ENCODE data around the gene WDR93.

The WDR93 gene

DNA sequence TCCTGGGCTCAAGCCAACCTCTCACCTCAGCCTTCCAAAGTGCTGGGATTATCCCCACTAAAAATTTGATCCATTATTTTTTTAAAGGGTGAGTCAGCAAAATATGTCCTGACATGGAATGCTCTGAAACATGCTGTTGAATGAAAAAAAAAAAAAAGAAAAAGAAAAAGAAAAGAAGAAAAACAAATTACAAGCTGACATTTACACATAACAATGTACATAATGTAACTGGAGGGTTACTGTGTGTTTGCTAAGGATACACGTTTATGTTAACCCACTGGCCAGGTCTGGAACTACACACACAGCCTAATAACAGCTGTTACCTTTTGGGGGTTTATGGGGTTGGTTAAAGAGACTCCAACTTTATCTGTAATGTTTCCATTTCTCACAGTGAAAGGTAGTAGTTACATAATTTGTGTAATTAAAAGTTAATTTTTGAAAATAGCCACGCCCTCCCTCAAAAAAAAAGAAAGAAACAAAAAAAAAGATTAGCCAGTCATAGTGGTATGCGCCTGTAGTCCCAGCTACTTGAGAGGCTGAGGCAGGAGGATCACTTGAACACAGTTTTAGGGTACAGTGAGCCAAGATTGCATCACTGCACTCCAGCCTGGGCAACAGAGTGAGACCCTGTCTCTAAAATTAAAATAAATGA, 82.4 kb downstream of the WDR93 start:
- H3K4me3 ChIP-seq (ENCODE audit: low read depth, low read length) = no peak overlapping the region
- TF ChIP-seq POLR2A (IDR thresholded peaks at IDR 0.05; ENCODE audit: extremely low read depth, insufficient read length) = no peak
- TF ChIP-seq, protein P1, sequence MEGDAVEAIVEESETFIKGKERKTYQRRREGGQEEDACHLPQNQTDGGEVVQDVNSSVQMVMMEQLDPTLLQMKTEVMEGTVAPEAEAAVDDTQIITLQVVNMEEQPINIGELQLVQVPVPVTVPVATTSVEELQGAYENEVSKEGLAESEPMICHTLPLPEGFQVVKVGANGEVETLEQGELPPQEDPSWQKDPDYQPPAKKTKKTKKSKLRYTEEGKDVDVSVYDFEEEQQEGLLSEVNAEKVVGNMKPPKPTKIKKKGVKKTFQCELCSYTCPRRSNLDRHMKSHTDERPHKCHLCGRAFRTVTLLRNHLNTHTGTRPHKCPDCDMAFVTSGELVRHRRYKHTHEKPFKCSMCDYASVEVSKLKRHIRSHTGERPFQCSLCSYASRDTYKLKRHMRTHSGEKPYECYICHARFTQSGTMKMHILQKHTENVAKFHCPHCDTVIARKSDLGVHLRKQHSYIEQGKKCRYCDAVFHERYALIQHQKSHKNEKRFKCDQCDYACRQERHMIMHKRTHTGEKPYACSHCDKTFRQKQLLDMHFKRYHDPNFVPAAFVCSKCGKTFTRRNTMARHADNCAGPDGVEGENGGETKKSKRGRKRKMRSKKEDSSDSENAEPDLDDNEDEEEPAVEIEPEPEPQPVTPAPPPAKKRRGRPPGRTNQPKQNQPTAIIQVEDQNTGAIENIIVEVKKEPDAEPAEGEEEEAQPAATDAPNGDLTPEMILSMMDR (IDR thresholded peaks at IDR 0.05; ENCODE audit: low read depth, low read length) = peak; percentile 22
- no peak for DNase-seq (ENCODE audit: low read depth)

DNA sequence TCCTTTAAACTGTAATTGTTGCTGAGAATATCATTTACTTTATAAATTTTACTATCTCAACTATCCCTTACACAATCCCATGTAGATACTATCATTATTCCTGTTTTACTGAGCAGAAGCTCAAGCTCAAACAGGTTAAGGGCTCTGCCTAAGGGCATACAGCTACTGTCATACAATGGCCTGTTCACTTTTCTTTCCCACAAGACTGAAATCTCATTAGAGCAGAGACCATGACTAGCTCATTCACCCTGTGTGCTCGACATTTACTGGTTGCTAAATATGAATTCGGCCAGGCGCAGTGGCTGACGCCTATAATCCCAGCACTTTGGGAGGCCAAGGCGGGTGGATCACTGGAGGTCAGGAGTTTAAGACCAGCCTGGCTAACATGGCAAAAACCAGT, 83.9 kb downstream of the WDR93 start:
- no peak overlapping the region for H3K4me3 ChIP-seq (ENCODE audit: low read depth, low read length)
- TF ChIP-seq, protein P2, sequence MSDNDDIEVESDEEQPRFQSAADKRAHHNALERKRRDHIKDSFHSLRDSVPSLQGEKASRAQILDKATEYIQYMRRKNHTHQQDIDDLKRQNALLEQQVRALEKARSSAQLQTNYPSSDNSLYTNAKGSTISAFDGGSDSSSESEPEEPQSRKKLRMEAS (IDR thresholded peaks at IDR 0.05; ENCODE audit: low read depth, low read length) = no peak
- no peak for TF ChIP-seq MYC (IDR thresholded peaks at IDR 0.05; ENCODE audit: low read depth, low read length)
- TF ChIP-seq, protein P1 (IDR thresholded peaks at IDR 0.05; ENCODE audit: low read depth, low read length) = no peak
- TF ChIP-seq POLR2A (IDR thresholded peaks at IDR 0.05; ENCODE audit: extremely low read depth, insufficient read length) = no peak
- no peak for DNase-seq (ENCODE audit: low read depth)

DNA sequence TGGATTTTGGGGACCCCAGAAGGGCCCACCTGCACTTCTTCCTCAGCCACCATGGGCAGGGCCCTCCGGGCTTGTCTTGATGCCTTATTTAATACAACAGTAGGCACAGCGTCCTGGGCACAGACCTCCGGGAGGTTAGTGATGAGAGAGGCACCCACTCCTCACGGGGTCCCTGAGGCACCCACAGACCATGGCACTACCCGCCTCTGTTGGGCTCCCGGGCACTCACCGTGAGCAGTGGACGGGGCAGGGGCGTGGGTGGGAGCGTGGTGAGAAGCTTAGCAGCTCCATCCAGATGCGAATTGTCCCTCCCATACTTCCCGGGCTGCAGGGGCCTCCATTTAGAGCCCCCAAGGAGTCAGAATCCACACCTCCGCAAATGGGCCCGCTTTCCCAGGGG, 85.2 kb downstream of the WDR93 start:
- no peak overlapping the region for H3K4me3 ChIP-seq (ENCODE audit: low read depth, low read length)
- TF ChIP-seq MYC (IDR thresholded peaks at IDR 0.05; ENCODE audit: low read depth, low read length) (no peak), POLR2A (IDR thresholded peaks at IDR 0.05; ENCODE audit: extremely low read depth, insufficient read length) (no peak)
- TF ChIP-seq, protein P2 (IDR thresholded peaks at IDR 0.05; ENCODE audit: low read depth, low read length) = no peak
- TF ChIP-seq, protein P1 (IDR thresholded peaks at IDR 0.05; ENCODE audit: low read depth, low read length) = no peak
- DNase-seq (ENCODE audit: low read depth) = no peak

DNA sequence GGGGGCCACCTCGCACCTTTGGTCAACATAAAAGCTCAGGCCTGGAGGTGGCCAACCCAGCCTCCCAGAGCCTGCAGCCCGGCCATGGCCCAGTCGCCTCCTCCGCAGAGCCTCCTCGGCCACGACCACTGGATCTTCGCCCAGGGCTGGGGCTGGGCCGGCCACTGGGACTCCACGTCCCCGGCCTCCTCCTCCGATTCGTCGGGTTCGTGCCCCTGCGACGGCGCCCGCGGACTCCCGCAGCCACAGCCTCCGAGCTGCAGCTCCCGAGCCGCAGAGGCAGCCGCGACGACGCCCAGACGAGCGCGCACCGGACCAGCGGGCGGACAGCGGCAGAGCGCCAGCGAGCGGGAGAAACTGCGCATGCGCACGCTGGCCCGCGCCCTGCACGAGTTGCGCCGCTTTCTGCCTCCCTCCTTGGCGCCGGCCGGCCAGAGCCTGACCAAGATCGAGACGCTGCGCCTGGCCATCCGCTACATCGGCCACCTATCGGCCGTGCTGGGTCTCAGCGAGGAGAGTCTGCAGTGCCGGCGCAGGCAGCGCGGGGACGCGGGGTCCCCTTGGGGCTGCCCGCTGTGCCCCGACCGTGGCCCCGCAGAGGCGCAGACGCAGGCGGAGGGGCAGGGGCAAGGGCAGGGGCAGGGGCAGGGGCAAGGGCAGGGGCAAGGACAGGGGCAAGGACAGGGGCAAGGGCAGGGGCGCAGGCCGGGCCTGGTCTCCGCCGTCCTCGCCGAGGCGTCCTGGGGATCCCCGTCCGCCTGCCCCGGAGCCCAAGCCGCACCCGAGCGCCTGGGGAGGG, 85.9 kb downstream of the WDR93 start, which contains the start of gene MESP2:
MESP2 (plus strand) TSS at position 59 of the 799 bp plus-strand sequence; CDS start at position 85, 26 bp downstream.
- H3K4me3 ChIP-seq (ENCODE audit: low read depth, low read length) = no peak within 1 kb of the TSS
- peak; percentile 84 for DNase-seq (ENCODE audit: low read depth)

DNA sequence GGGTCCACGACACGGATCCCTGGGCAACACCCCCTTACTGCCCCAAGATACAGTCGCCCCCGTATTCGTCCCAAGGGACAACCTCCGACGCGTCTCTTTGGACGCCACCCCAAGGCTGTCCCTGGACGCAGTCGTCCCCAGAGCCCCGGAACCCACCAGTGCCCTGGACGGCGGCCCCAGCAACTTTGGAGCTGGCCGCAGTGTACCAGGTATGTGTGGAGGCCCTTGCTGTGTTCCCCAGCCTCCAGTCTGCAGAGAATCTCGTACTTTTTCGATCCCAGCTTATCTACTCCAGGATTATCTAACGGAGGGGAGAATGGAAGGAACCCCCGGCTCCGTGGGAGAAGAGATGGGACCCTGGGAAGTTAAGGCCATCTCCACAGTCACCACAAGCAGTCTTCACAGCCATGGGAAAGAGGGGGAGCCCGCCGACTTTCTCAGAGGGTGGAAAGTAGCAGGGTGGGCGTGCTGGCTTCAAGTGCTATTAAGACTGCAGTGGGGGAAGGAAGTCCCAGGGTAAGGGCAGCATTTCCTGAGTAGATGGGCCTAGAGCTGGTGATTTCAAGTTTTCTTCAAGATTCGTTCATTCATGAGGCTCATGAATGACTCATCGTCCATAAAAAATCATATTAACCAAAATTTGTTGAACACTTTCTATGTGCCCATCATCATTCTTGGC, 86.6 kb downstream of the WDR93 start:
- H3K4me3 ChIP-seq (ENCODE audit: low read depth, low read length) = no peak overlapping the region
- peak; percentile 52 for DNase-seq (ENCODE audit: low read depth)

More for the DNA sequence above, 85.9 kb downstream of the WDR93 start, which contains the start of gene MESP2:
- TF ChIP-seq, protein P1 (IDR thresholded peaks at IDR 0.05; ENCODE audit: low read depth, low read length) = peak; percentile 13
- TF ChIP-seq, protein P2 (IDR thresholded peaks at IDR 0.05; ENCODE audit: low read depth, low read length) = peak; percentile 36
- TF ChIP-seq MYC (IDR thresholded peaks at IDR 0.05; ENCODE audit: low read depth, low read length) (no peak), POLR2A (IDR thresholded peaks at IDR 0.05; ENCODE audit: extremely low read depth, insufficient read length) (no peak)

More for the DNA sequence above, 86.6 kb downstream of the WDR93 start:
- TF ChIP-seq, protein P2 (IDR thresholded peaks at IDR 0.05; ENCODE audit: low read depth, low read length) = no peak
- TF ChIP-seq POLR2A (IDR thresholded peaks at IDR 0.05; ENCODE audit: extremely low read depth, insufficient read length) = no peak
- TF ChIP-seq, protein P1 (IDR thresholded peaks at IDR 0.05; ENCODE audit: low read depth, low read length) = no peak
- no peak for TF ChIP-seq MYC (IDR thresholded peaks at IDR 0.05; ENCODE audit: low read depth, low read length)
